GM12892 (cell line): Measurements from ENCODE around the gene MCOLN2.

ENCODE experiments used
- POLR2A ChIP-seq: IDR thresholded peaks from 2 replicates; pipeline ENCODE4 v1.6.1; 2011; ENCODE audit warnings: low read depth, low read length, control low read depth
- POLR2AphosphoS5 ChIP-seq: IDR thresholded peaks from 2 replicates; pipeline ENCODE4 v1.6.1; 2011; ENCODE audit warnings: low read depth, low read length, control low read depth

DNA sequence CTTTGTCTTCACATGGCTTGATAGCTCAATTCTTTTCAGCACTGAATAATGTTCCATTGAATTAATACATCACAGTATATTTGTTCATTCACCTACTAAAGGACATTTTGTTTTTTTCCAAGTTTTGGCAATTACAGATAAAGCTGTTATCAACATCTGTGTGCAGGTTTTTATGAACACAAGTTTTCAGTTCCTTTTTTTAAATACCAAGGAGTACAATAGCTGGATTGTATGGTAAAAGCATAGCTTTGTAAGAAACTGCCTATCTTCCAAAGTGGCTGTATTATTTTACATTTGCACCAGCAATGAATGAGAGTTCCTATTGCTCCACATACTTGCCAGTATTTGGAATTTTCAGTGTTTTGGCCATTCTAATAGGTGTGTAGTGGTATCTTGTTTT is 4.8 kb upstream of the MCOLN2 start:
- TF ChIP-seq POLR2A: no peak
- no peak for TF ChIP-seq POLR2AphosphoS5
